MCF 10A (cell line): Measurements from ENCODE around the gene SCYL2. TPM values are rescaled to one million over a fixed set of nuclear protein-coding genes. Genes with fewer than 3 reads are reported as not detected.
"Not testable (repeated sequence)": the region's sequence is repeated elsewhere in the genome, so short reads cannot be mapped to it uniquely, and the experiment has no call there.

Source experiments
- Bru-seq: library from RNA; stranded (reverse); fragments of 400-500 nt; gene quantifications from one replicate; lab custom pipeline; 2021; lab: Mats Ljungman, UMichigan
- BruChase-seq, 2 experiments: library from RNA; stranded (reverse); fragments of 400-500 nt; gene quantifications; one replicate each; lab custom pipeline; 2021; lab: Mats Ljungman, UMichigan
- BruUV-seq: library from RNA; stranded (reverse); fragments of 400-500 nt; replicated peaks from 2 replicates; lab custom pipeline; 2021; lab: Mats Ljungman, UMichigan
- CTCF ChIA-PET: fragments of 300-600 bp; sonication (Branson Sonifier 250); formaldehyde crosslinking; extraction: SDS; loops from one replicate; lab custom pipeline; 2021; ENCODE audit warnings: antibody characterized with exemption, inconsistent platforms; lab: Yijun Ruan, JAX
- POLR2A ChIA-PET: fragments of 300-600, 350-650 bp; sonication (Branson Sonifier 250); formaldehyde crosslinking; extraction: SDS; loops from one replicate; lab custom pipeline; 2020; ENCODE audit warnings: antibody characterized with exemption, inconsistent platforms; lab: Yijun Ruan, JAX
- DNase-seq: peaks from one replicate; pipeline ENCODE4 v3.0.0-alpha.2; 2018; ENCODE audit not compliant: unreplicated experiment
- H3K27ac Mint-ChIP-seq: one replicate; pipeline ENCODE4 v1.8.0; 2022; ENCODE audit warnings: mild to moderate bottlenecking, low read depth, mixed read lengths; ENCODE audit not compliant: unreplicated experiment
- H3K27me3 Mint-ChIP-seq: one replicate; pipeline ENCODE4 v1.8.0; 2022; ENCODE audit warnings: mixed read lengths; ENCODE audit not compliant: insufficient read depth, unreplicated experiment
- H3K36me3 Mint-ChIP-seq: one replicate; pipeline ENCODE4 v1.8.0; 2022; ENCODE audit warnings: mild to moderate bottlenecking, moderate library complexity, mixed read lengths; ENCODE audit not compliant: insufficient read depth, unreplicated experiment
- H3K4me1 Mint-ChIP-seq: one replicate; pipeline ENCODE4 v1.8.0; 2022; ENCODE audit warnings: mixed read lengths; ENCODE audit not compliant: insufficient read depth, unreplicated experiment
- H3K4me3 Mint-ChIP-seq: one replicate; pipeline ENCODE4 v1.8.0; 2022; ENCODE audit warnings: mild to moderate bottlenecking, moderate library complexity, mixed read lengths; ENCODE audit not compliant: unreplicated experiment
- H3K9me3 Mint-ChIP-seq: one replicate; pipeline ENCODE4 v1.8.0; 2022; ENCODE audit warnings: mixed read lengths; ENCODE audit not compliant: unreplicated experiment
- CTCF ChIP-seq: fragments of 200-600 bp; IDR thresholded peaks from one replicate; pipeline ENCODE4 v1.8.0; 2022; ENCODE audit warnings: antibody characterized with exemption, mild to moderate bottlenecking; ENCODE audit not compliant: unreplicated experiment
- intact Hi-C: fragments of 100-400 bp; cut with micrococcal nuclease; formaldehyde crosslinking; loops from 2 replicates; pipeline ENCODE4 v1.14.1; 2022
- long read RNA-seq: library from polyadenylated mRNA; stranded (forward); transcript quantifications from one replicate; pipeline ENCODE4 v2.0.0, GENCODE V29; 2022
- total RNA-seq: library from RNA; stranded (reverse); gene quantifications from 2 replicates; pipeline ENCODE4 v1.2.3, GENCODE V29; 2022

SCYL2 gene
- total RNA-seq (47.5 and 52.8 TPM in 2 replicates), Bru-seq, nascent RNA (percentile 85 among the genes with signal in this experiment), BruChase-seq, experiment 1, labeled RNA remaining after a 6-hour chase (percentile 89 among the genes with signal in this experiment), BruChase-seq, experiment 2, labeled RNA remaining after a 2-hour chase (percentile 86 among the genes with signal in this experiment)
- long read RNA-seq, full-length matches to known transcripts, result 34 of 81 reads
- long read RNA-seq, partial matches to known transcripts, result 23 of 81 reads
- long read RNA-seq, other reads (novel, unspliced or antisense), result 24 of 81 reads

DNA sequence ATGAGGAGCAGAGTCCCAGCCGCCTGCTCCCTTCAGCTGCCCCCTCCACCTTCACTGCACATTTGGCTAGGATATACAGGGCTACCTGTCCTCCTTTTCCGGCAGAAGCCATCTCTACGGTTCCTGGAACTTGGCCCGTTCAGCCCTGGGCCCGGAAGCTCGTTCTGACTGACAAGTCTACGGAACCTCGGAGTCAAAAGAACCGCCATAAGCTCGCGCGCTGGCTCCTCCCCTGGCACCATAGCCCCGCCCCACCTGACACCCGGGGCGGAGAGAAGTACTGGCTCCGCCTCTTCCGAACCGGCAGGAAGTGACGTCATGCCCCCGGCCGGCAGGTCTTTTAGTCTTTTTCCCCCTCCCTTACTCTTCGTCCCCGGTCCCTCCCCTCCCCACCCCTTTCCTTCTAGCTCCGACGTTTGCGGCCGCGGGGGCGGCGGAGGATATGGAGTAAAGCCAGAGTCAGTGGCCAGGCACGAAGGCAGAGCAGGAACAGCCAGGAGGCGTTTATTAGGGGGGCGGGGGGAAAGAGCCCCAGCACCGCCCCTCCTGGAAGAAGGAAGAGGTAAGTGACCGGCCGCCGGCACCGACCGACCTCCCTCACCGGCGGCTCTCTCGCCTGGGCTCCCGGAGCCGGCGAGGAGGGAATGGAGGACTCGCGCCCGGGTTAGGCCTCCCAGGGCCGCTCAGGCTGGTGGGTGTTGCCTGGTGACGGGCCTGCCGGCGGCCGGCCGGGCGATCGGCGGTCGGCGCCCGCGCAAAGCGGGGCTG lies at the start of gene SCYL2, which contains the start of gene DEPDC4:
Gene SCYL2 (plus strand): TSS at position 343 of the 768 bp plus-strand sequence. CDS start 15,794 bp downstream, outside the sequence.
Gene DEPDC4 (minus strand): TSS at position 245 of the 768 bp plus-strand sequence. CDS start 3 bp downstream, at position 242.
- ChIA-PET POLR2A (interaction anchor here (0.6 to 3.6 kb wide), 16 partner anchors 11 to 1673 kb away, joined by 3 to 21 read pairs (median 4); partner anchors contain the start of genes ACTR6 and SLC25A3), CTCF (interaction anchor here (0.5 to 1.7 kb wide), 4 partner anchors 32 to 289 kb away, joined by 3 to 7 read pairs (median 4); no protein-coding TSS in a partner anchor)
- DNase-seq, result peak; percentile 99
- Mint-ChIP-seq H3K36me3 (no peaks in the 10 kb centered on the region), H3K9me3 (no peaks in the 10 kb centered on the region), H3K27ac (peak within 1 kb of the TSS; percentile 99), H3K4me1 (peaks cover 13% of the 10 kb centered on the region), H3K27me3 (no peaks in the 10 kb centered on the region), H3K4me3 (peak within 1 kb of the TSS; percentile 99)
- no peak for TF ChIP-seq CTCF
- intact Hi-C loops, result loop anchor here (1.0 kb wide), 1 partner anchor 309 kb away; no protein-coding TSS in a partner anchor
- BruUV-seq, result no TSS peak

- TF ChIP-seq CTCF, result no peak
- Mint-ChIP-seq H3K27ac (no peak overlapping the region), H3K9me3 (no peaks in the 10 kb centered on the region), H3K36me3 (peaks cover 73% of the 10 kb centered on the region), H3K27me3 (no peaks in the 10 kb centered on the region), H3K4me3 (no peak overlapping the region), H3K4me1 (peaks cover 9% of the 10 kb centered on the region)
- no peak for DNase-seq
- BruUV-seq, result no TSS peak
- ChIA-PET POLR2A (no interaction called here), CTCF (interaction anchor here (0.6 kb wide), 1 partner anchor 1502 kb away, joined by 3 read pairs; no protein-coding TSS in a partner anchor)
- intact Hi-C loops, result loop anchor here (10.0 kb wide), 1 partner anchor 165 kb away; no protein-coding TSS in a partner anchor
These were observed 47.5 kb upstream of the SCYL2 start for GRCh38 chr12:100219328-100220109.

DNA sequence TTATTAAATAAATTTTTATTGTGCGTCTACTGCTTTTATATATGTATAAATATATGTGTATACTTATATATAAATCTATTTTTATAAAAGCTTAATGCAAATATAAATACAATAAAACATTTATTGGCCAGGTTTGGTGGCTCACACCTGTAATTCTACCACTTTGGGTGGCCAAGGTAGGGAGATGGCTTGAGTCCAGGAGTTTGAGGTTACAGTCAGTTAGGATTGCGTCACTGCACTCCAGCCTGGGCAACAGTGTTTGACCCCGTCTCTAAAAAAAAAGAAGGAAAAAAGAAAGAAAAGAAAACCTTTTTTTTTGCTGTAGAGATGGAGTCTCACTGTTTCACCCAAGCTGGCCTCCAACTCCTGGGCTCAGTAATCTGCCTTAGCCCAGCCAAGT lies 45.5 kb upstream of the SCYL2 start:
- CTCF ChIA-PET, result interaction anchor here (0.5 to 1.6 kb wide), 8 partner anchors 8 to 163 kb away, joined by 3 to 6 read pairs (median 4); partner anchors contain the start of gene ACTR6

GRCh38 chr12:100222173-100222572 lies 44.8 kb upstream of the SCYL2 start:
- not testable (repeated sequence) for H3K9me3 Mint-ChIP-seq, DNase-seq, H3K4me3 Mint-ChIP-seq, H3K4me1 Mint-ChIP-seq, H3K27ac Mint-ChIP-seq, H3K27me3 Mint-ChIP-seq, BruUV-seq
- POLR2A ChIA-PET, result interaction anchor here (0.6 to 0.9 kb wide), 2 partner anchors 11 to 36 kb away, joined by 4 read pairs; no protein-coding TSS in a partner anchor
- intact Hi-C loops, result loop anchor here (10.0 kb wide), 1 partner anchor 167 kb away; no protein-coding TSS in a partner anchor
- H3K36me3 Mint-ChIP-seq, result peaks cover 75% of the 10 kb centered on the region
- CTCF ChIA-PET, result interaction anchor here (0.6 to 1.6 kb wide), 7 partner anchors 10 to 637 kb away, joined by 3 to 5 read pairs (median 3); partner anchors contain the start of gene ACTR6

More for the DNA sequence above, 45.5 kb upstream of the SCYL2 start:
- peak; percentile 63 for DNase-seq
- H3K4me3 Mint-ChIP-seq, result no peak overlapping the region
- no peaks in the 10 kb centered on the region for H3K27me3 Mint-ChIP-seq
- H3K27ac Mint-ChIP-seq, result no peak overlapping the region
- BruUV-seq, result no TSS peak
- no peaks in the 10 kb centered on the region for H3K9me3 Mint-ChIP-seq
- no peaks in the 10 kb centered on the region for H3K4me1 Mint-ChIP-seq
- POLR2A ChIA-PET, result interaction anchor here (0.9 to 1.0 kb wide), 2 partner anchors 8 to 10 kb away, joined by 3 to 4 read pairs; no protein-coding TSS in a partner anchor
- TF ChIP-seq CTCF, result no peak
- intact Hi-C loops, result loop anchor here (10.0 kb wide), 1 partner anchor 167 kb away; no protein-coding TSS in a partner anchor
- H3K36me3 Mint-ChIP-seq, result peaks cover 73% of the 10 kb centered on the region
